Naive B cell (primary cell): ENCODE measurements around the gene SNRPF. TPM values are rescaled to one million over a fixed set of nuclear protein-coding genes. Genes with fewer than 3 reads are reported as not detected.

Experiments
- ATAC-seq, 2 donors: fragments of 150-1000 bp; cut with Tn5 transposase; 2 replicates each; pipeline ENCODE4 v1.10.0; 2021; ENCODE audit warnings: low read depth in 2 of 2, mild to moderate bottlenecking in 2 of 2, moderate library complexity in 2 of 2
- DNase-seq: peaks from one replicate; pipeline ENCODE4 v3.0.0; 2022
- H3K27ac Mint-ChIP-seq, 6 donors: one replicate each; pipeline ENCODE4 v1.8.0; 2020 to 2022; ENCODE audit warnings: mild to moderate bottlenecking in 6 of 6, mixed read lengths in 6 of 6, moderate library complexity in 5 of 6, inconsistent platforms in 2 of 6
- H3K27me3 Mint-ChIP-seq, 3 donors: one replicate each; pipeline ENCODE4 v1.8.0; 2021 to 2022; ENCODE audit warnings: mixed read lengths in 3 of 3, mild to moderate bottlenecking in 1 of 3
- H3K36me3 Mint-ChIP-seq, 2 donors: one replicate each; pipeline ENCODE4 v1.8.0; 2020 to 2022; ENCODE audit warnings: mixed read lengths in 2 of 2, inconsistent platforms in 1 of 2, mild to moderate bottlenecking in 1 of 2
- H3K4me1 Mint-ChIP-seq, 3 donors: one replicate each; pipeline ENCODE4 v1.8.0; 2020 to 2022; ENCODE audit warnings: mixed read lengths in 3 of 3, inconsistent platforms in 1 of 3, mild to moderate bottlenecking in 1 of 3, moderate library complexity in 1 of 3
- H3K4me3 Mint-ChIP-seq, 8 donors: one replicate each; pipeline ENCODE4 v1.8.0; 2020 to 2022; ENCODE audit warnings: mild to moderate bottlenecking in 8 of 8, mixed read lengths in 8 of 8, moderate library complexity in 8 of 8, inconsistent platforms in 2 of 8
- H3K9me3 Mint-ChIP-seq, 7 donors: one replicate each; pipeline ENCODE4 v1.8.0; 2020 to 2022; ENCODE audit warnings: mixed read lengths in 7 of 7, mild to moderate bottlenecking in 5 of 7, inconsistent platforms in 2 of 7, moderate library complexity in 1 of 7
- polyA plus RNA-seq, 6 donors: library from polyadenylated mRNA; unstranded; fragments of 300-500 nt; fragmentation: Illumina TruSeq; gene quantifications; one replicate each; pipeline ENCODE4 v1.2.3, GENCODE V29; 2021; ENCODE audit warnings: low read depth in 6 of 6

The SNRPF gene
- polyA plus RNA-seq, 6 donors from 2014 or later: 27.2 to 56.2 (median 51.2) TPM

DNA sequence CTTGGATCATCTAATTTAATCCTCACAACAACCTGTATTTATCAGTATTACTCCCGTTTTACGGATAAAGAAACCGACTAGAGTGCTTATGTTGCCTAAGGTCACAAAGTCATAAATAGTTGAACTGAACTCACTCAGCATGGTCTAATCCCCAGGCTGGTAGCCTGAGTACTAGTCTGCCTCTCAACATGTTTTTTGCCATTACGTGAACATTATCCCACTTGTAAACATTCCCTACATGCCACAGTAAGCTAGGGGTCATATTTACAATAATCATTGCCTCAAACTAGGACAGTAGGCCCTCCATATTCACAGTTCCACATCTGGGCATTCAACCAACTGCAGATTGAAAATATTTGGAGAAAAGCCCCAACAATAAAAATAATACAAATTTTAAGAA lies 12.1 kb downstream of the SNRPF start:
- Mint-ChIP-seq H3K27ac (no peak overlapping the region), H3K9me3 (no peaks in the 10 kb centered on the region), H3K4me1 (peaks cover 7 to 17% (median 13%) of the 10 kb centered on the region in 3 donors), H3K36me3 (peaks cover 18 to 19% of the 10 kb centered on the region in 2 donors), H3K27me3 (no peaks in the 10 kb centered on the region), H3K4me3 (no peak overlapping the region)
- ATAC-seq (no peak), DNase-seq (no peak)

DNA sequence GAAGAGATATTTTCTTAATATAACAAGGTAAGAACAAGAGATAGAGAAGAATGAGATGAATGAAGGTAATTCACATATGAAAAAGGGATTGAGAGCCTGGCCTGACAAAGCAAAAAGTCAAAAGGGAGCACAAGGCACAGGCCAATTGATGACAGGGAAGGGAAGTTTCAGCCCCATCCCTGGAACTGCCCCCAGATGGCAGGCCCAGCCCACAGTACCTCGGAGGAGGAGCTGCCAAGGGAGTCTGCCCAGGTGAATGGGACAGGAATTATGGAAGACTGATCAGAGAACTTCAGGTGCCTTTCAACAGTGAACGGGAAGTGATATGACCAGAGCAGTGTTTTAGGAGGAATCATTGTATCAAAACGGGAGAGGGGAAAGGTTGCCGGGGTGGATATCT lies 15.7 kb downstream of the SNRPF start:
- Mint-ChIP-seq H3K27ac (no peak overlapping the region), H3K36me3 (peaks cover 12 to 16% of the 10 kb centered on the region in 2 donors), H3K27me3 (no peaks in the 10 kb centered on the region), H3K4me1 (peaks cover 0 to 6% (median 4%) of the 10 kb centered on the region in 3 donors), H3K9me3 (no peaks in the 10 kb centered on the region), H3K4me3 (no peak overlapping the region)
- no peak for ATAC-seq
- DNase-seq: no peak

DNA sequence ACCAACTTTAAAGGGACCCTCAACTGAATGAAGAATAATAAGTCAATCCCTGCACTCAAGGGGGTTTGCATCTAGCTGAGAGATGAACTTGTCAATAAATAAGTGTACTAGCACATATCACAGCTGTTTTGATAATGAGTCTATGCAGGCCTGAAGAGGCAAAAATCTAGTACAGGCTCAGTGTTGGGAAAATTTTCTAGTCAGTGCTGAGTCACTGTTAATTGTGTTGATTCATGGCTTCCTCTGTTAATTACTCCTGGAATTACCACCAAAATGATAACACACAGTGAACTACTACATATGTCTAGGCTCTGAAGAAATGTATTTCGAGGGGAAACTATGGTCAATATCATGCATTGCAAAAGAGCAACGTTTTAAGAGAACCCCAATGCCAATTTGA lies 18.9 kb downstream of the SNRPF start:
- Mint-ChIP-seq H3K9me3 (no peaks in the 10 kb centered on the region), H3K27me3 (no peaks in the 10 kb centered on the region), H3K27ac (no peak overlapping the region), H3K36me3 (peaks cover 11 to 23% of the 10 kb centered on the region in 2 donors), H3K4me3 (no peak overlapping the region), H3K4me1 (peaks cover 0 to 3% (median 0%) of the 10 kb centered on the region in 3 donors)
- ATAC-seq (no peak), DNase-seq (no peak)

DNA sequence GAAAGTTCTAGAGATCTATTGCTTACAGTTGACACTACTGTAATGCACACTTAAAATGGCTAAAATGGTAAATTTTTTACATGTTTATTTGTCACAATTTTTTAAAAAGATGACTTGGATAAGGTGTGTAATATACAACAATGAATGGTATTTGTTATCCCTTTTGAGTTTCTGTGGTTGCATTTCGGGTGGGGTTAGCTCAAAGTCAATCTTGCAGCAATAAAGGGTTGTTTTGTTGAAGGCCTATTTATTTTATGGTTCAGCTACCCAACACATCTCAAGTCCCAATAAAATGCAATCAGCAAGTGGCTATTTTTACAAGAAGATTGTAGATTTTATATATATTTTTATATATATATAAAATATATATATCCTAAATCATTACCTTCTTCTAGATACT lies 22.1 kb downstream of the SNRPF start:
- no peak overlapping the region for H3K27ac Mint-ChIP-seq
- ATAC-seq (no peak), DNase-seq (no peak)
- H3K9me3 Mint-ChIP-seq: peaks cover 0 to 4% (median 0%) of the 10 kb centered on the region in 7 donors
- no peaks in the 10 kb centered on the region for H3K27me3 Mint-ChIP-seq
- no peaks in the 10 kb centered on the region for H3K4me1 Mint-ChIP-seq
- peaks cover 0 to 7% of the 10 kb centered on the region in 2 donors for H3K36me3 Mint-ChIP-seq
- H3K4me3 Mint-ChIP-seq: no peak overlapping the region

DNA sequence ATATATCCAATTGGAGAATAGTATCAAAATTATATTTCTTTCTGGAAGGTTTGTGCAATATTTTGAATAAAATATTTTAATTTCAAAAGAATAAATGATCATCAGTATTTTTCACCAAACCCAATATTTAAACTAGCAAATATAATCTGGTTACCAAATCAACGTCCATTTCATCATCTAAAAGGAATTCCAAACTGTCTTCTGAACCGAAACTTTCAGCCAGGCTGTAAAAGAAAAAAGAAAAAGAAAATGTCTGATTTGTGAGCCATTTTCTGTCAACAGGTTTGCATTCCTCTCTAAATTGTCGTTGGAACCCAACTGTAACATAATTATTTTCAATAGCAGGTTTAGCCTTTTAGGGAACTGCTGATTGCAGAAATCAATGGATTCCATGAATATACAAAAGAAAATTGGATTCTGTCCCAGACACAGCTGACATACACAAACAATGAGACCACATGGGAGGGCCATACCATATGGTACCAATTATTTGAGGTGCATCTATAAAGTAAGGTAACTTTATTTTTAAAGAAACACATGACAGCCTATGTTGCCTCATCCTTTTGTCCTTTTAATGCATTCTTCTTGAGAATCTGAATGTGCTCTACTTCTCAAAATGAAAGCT lies 22.7 kb downstream of the SNRPF start:
- H3K36me3 Mint-ChIP-seq: peaks cover 0 to 7% of the 10 kb centered on the region in 2 donors
- H3K27ac Mint-ChIP-seq: no peak overlapping the region
- ATAC-seq: no peak
- peaks cover 0 to 4% (median 0%) of the 10 kb centered on the region in 7 donors for H3K9me3 Mint-ChIP-seq
- no peak overlapping the region for H3K4me3 Mint-ChIP-seq
- no peaks in the 10 kb centered on the region for H3K27me3 Mint-ChIP-seq
- DNase-seq: no peak
- no peaks in the 10 kb centered on the region for H3K4me1 Mint-ChIP-seq

DNA sequence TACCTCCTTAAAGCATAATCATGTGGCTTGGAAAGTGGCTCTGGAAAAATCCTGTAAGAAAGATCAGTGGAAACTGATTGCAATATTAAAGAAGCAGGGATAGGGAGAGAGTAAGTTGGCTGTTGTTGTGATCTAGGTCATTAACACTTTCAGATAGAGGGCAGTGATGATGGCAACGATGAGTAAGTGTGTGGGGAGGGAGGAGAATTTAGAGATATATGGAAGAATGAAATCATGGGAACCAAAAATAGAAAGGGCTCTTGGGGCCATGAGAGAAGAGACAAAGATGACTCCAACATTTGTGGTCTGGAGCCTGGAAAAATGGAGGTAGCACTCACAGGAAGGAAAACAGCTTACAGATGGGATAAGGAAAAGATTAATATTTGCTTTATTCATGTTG lies 23.3 kb downstream of the SNRPF start:
- H3K36me3 Mint-ChIP-seq: peaks cover 0 to 7% of the 10 kb centered on the region in 2 donors
- H3K27me3 Mint-ChIP-seq: no peaks in the 10 kb centered on the region
- DNase-seq (no peak), ATAC-seq (no peak)
- H3K9me3 Mint-ChIP-seq: peaks cover 0 to 4% (median 0%) of the 10 kb centered on the region in 7 donors
- no peaks in the 10 kb centered on the region for H3K4me1 Mint-ChIP-seq
- no peak overlapping the region for H3K27ac Mint-ChIP-seq
- no peak overlapping the region for H3K4me3 Mint-ChIP-seq

DNA sequence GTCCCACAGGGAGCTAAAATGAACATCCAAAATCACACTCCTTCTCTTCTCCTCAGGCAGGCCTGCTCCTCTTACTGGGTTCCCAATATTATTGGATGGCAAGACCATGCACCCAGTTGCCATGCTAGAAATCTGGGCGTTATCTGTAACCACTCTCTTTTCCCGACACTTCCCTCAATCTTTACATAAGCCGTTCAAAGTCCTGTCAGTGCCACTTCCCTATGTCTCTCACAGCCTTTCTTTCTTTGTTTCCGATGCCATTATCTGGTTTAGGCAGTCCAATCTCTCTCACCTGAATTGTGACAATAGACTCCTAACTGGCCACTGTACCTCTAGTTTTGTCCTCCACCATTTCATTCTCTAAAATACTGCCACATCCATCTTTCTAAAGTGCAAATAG lies 24.1 kb downstream of the SNRPF start:
- Mint-ChIP-seq H3K27me3 (no peaks in the 10 kb centered on the region), H3K4me1 (no peaks in the 10 kb centered on the region), H3K4me3 (no peak overlapping the region), H3K27ac (no peak overlapping the region), H3K9me3 (peaks cover 0 to 4% (median 0%) of the 10 kb centered on the region in 7 donors), H3K36me3 (peaks cover 0 to 7% of the 10 kb centered on the region in 2 donors)
- ATAC-seq: no peak
- DNase-seq: no peak

DNA sequence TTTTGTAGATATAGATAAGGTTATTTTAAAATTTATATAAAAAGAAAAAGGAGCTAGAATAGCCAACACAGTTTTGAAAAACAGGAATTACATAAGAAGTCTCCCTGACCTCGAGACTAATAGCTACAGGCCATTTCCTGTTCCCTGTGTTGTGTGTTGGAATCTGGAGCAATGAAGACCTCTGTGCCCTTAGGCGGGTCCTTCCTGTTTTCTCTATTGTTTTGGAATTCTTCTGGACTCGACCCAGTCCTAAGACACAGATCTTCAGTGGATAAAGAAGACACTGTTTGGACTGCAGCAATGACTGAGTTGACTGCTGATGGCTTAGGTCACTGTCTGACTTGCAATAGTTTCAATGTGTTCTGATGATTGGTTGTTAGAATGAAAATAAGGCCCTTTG lies 26.2 kb downstream of the SNRPF start:
- Mint-ChIP-seq H3K4me1 (no peaks in the 10 kb centered on the region), H3K27ac (no peak overlapping the region), H3K27me3 (peaks cover 0 to 4% (median 0%) of the 10 kb centered on the region in 3 donors), H3K4me3 (no peak overlapping the region), H3K9me3 (peaks cover 0 to 4% (median 0%) of the 10 kb centered on the region in 7 donors), H3K36me3 (peaks cover 0 to 1% of the 10 kb centered on the region in 2 donors)
- ATAC-seq (no peak), DNase-seq (no peak)

DNA sequence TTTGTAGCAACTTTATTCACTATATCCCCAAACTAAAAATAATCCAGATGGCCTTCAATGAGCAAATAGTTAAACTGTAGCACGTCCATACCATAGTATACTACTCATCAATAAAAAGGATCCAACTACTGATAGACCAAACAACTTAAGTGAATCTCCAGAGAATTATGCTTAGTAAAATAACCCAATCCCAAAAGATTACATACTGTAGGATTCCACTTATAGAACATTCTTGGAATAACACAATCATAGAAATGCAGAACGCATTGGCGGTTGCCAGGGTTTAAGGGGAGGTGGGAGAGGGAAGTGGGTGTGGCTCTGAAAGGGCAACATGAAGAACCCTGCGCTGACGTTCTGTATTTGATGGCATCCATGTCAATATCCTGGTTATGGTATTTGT lies 28.6 kb downstream of the SNRPF start:
- no peaks in the 10 kb centered on the region for H3K4me1 Mint-ChIP-seq
- peaks cover 0 to 4% (median 0%) of the 10 kb centered on the region in 3 donors for H3K27me3 Mint-ChIP-seq
- no peak overlapping the region for H3K4me3 Mint-ChIP-seq
- no peak overlapping the region for H3K27ac Mint-ChIP-seq
- no peaks in the 10 kb centered on the region for H3K36me3 Mint-ChIP-seq
- peaks cover 0 to 4% (median 0%) of the 10 kb centered on the region in 7 donors for H3K9me3 Mint-ChIP-seq
- ATAC-seq (no peak), DNase-seq (no peak)

DNA sequence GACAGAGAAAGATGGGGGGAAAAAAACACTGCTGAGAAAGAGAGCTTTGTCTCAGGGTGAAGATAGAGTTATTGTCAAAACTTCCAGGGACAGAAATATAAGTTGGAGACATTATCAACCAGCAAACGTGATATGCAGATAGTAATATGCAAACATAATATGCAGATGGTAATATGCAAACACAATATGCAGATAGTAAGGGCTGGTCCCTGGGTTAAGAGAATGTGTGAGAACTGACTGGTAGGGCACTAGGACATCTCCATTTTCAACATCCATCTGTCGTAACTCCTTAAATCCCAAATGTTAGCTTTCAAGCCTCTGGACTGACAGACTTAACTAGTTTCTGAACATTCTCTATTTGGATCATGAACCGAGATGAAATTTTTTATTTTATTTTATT lies 32.2 kb downstream of the SNRPF start:
- Mint-ChIP-seq H3K27ac (no peak overlapping the region), H3K36me3 (no peaks in the 10 kb centered on the region), H3K27me3 (peaks cover 10 to 13% (median 12%) of the 10 kb centered on the region in 3 donors), H3K4me3 (no peak overlapping the region), H3K4me1 (no peaks in the 10 kb centered on the region), H3K9me3 (peaks cover 0 to 4% (median 0%) of the 10 kb centered on the region in 7 donors)
- DNase-seq: no peak
- ATAC-seq: no peak

DNA sequence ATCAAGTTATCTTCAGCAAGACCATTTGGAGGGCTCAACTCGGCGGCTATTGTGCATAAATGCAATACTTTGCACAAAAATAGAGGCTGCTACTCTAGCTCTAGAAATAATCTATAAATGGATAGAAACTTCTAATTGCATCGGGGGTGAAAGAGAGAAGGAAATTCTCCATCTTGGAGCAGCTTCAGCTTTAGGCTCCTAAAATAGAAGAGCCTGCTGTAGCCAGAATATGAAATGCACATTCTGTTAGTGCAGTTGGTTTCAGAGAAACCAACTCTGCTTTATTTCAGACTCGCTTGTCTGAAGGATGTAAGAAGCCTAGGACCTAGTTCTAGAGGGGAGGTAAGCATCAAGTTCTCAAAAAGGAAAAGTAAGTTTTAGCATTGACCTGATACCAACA lies 38.1 kb downstream of the SNRPF start:
- Mint-ChIP-seq H3K4me3 (no peak overlapping the region), H3K9me3 (peaks cover 0 to 4% (median 0%) of the 10 kb centered on the region in 7 donors), H3K27me3 (peaks cover 19 to 24% (median 21%) of the 10 kb centered on the region in 3 donors), H3K36me3 (no peaks in the 10 kb centered on the region), H3K4me1 (no peaks in the 10 kb centered on the region), H3K27ac (no peak overlapping the region)
- ATAC-seq: no peak
- DNase-seq: no peak

DNA sequence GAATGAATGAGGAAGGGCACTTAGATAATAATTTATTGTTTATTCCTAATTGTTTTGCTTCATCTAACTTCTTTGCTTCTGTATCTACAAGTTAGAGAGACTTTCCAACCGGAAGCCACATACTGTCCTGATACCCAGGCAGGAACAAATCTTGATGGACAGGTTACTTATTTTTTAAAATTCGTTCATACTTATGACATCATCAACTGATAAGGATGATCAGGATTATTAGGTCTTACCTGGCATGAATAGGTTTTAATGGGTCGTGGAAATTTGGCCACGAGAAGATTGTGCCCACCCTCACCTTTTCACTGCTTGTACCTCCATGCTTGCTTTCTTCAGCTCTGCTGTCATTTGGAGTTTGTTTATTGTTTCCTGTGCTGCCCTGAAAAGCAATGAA lies 39.3 kb downstream of the SNRPF start:
- DNase-seq (no peak), ATAC-seq (no peak)
- Mint-ChIP-seq H3K9me3 (peaks cover under 1 to 12% (median 2%) of the 10 kb centered on the region in 7 donors), H3K36me3 (no peaks in the 10 kb centered on the region), H3K27ac (no peak overlapping the region), H3K27me3 (peaks cover 21 to 24% (median 23%) of the 10 kb centered on the region in 3 donors), H3K4me1 (no peaks in the 10 kb centered on the region), H3K4me3 (no peak overlapping the region)

DNA sequence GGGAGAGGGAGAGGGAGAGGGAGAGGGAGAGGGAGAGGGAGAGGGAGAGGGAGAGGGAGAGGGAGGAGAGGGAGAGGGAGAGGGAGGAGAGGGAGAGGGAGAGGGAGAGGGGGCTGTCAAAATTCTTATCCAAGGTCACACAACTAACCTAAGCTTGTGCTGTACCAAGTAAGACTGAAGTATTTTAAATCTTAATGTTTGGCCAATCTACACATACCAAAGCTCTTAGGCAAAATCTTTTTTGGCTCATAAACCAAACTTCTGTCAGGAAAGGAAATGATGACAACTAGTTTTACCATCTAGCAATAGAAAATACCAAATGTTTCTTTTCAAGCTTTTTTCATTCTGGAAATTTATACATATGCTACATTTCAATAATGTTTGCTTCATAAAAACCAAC lies 49.8 kb downstream of the SNRPF start:
- peaks cover 17 to 43% (median 24%) of the 10 kb centered on the region in 3 donors for H3K27me3 Mint-ChIP-seq
- DNase-seq: no peak
- no peak overlapping the region for H3K27ac Mint-ChIP-seq
- peaks cover 0 to 6% (median 2%) of the 10 kb centered on the region in 7 donors for H3K9me3 Mint-ChIP-seq
- no peak for ATAC-seq
- no peak overlapping the region for H3K4me3 Mint-ChIP-seq
- no peaks in the 10 kb centered on the region for H3K36me3 Mint-ChIP-seq
- H3K4me1 Mint-ChIP-seq: peaks cover 0 to 7% (median 0%) of the 10 kb centered on the region in 3 donors

DNA sequence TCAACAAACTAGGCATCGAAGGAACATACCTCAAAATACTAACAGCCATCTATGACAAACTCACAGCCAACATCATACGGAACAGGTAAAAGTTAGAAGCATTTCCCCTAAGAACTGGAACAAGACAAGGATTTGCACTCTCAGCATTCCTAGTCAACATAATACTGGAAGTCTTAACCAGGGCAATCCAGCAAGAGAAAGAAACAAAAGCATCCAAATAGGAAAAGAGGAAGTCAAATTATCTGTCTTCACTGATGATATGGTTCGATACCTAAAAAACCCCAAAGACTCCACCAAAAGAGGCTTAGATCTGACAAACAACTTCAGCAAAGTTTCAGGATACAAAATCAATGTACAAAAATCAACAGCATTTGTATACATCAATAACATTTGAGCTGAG lies 51.1 kb downstream of the SNRPF start:
- no peak overlapping the region for H3K27ac Mint-ChIP-seq
- peaks cover 0 to 1% (median 0%) of the 10 kb centered on the region in 7 donors for H3K9me3 Mint-ChIP-seq
- no peak overlapping the region for H3K4me3 Mint-ChIP-seq
- H3K4me1 Mint-ChIP-seq: peaks cover 0 to 7% (median 0%) of the 10 kb centered on the region in 3 donors
- ATAC-seq (no peak), DNase-seq (no peak)
- H3K27me3 Mint-ChIP-seq: peaks cover 12 to 33% (median 24%) of the 10 kb centered on the region in 3 donors
- no peaks in the 10 kb centered on the region for H3K36me3 Mint-ChIP-seq
